Endothelial cell of umbilical vein (primary cell): ENCODE measurements around the gene ANKRD62. TPM values are rescaled to one million over a fixed set of nuclear protein-coding genes. Genes with fewer than 3 reads are reported as not detected.

ENCODE experiments used
- BruUV-seq: library from RNA; stranded (reverse); fragments of 400-500 nt; replicated peaks from 2 replicates; lab custom pipeline; 2021; lab: Mats Ljungman, UMichigan
- CTCF ChIA-PET: fragments of 300-600, 350-600 bp; sonication (Branson Sonifier 250); formaldehyde crosslinking; loops from one replicate; lab custom pipeline; 2021; ENCODE audit warnings: antibody characterized with exemption, inconsistent platforms; lab: Charles Lee
- POLR2A ChIA-PET: fragments of 300-600, 350-600 bp; sonication (Branson Sonifier 250); formaldehyde crosslinking; loops from one replicate; lab custom pipeline; 2021; ENCODE audit warnings: antibody characterized with exemption, inconsistent platforms; lab: Charles Lee
- DNase-seq: peaks from one replicate; pipeline ENCODE4 v3.0.0-alpha.2; 2011; ENCODE audit warnings: low read depth, low spot score
- FAIRE-seq: peaks from 2 replicates; lab custom pipeline; 2011; peaks lifted over from hg19 to GRCh38; lab: Jason Lieb, UNC
- H2AFZ ChIP-seq: 2 replicates; pipeline ENCODE4 v1.6.0; 2012; ENCODE audit warnings: low read depth, low read length, control low read depth, inconsistent platforms
- H3K27ac ChIP-seq: 2 replicates; pipeline ENCODE4 v1.5.1; 2011; ENCODE audit warnings: low read depth, mild to moderate bottlenecking, control low read depth, low read length, moderate library complexity; ENCODE audit not compliant: insufficient read depth
- H3K27me3 ChIP-seq, 2 experiments: 2 replicates each; pipeline versions ENCODE4 v1.6.0 to v1.6.1; 2011; ENCODE audit warnings: low read length in 2 of 2, mixed read lengths in 1 of 2; ENCODE audit not compliant: control insufficient read depth in 2 of 2, insufficient read depth in 2 of 2
- H3K36me3 ChIP-seq, 2 experiments: 2 replicates in 1 of 2; 3 replicates in 1 of 2; pipeline ENCODE4 v1.5.1; 2011; ENCODE audit warnings: low read length in 2 of 2, mild to moderate bottlenecking in 1 of 2, moderate library complexity in 1 of 2; ENCODE audit not compliant: control insufficient read depth in 2 of 2, insufficient read depth in 2 of 2; ENCODE audit errors: extremely low read depth in 1 of 2
- H3K4me1 ChIP-seq: 3 replicates; pipeline ENCODE4 v1.5.1; 2011; ENCODE audit warnings: mild to moderate bottlenecking, low read length; ENCODE audit not compliant: control insufficient read depth, insufficient read depth; ENCODE audit errors: extremely low read depth
- H3K4me2 ChIP-seq: 2 replicates; pipeline ENCODE4 v1.6.1; 2011; ENCODE audit warnings: low read length, control low read depth, mixed read lengths; ENCODE audit not compliant: insufficient read depth
- H3K4me3 ChIP-seq, 3 experiments: fragments of 200-600 bp in 1 of 3; sonication (generic), shearing (Covaris generic) in 1 of 3; replicated peaks in 1 of 3; 2 replicates each; pipeline ENCODE4 v1.5.1; 2011 to 2016; ENCODE audit warnings: control low read depth in 3 of 3, low read length in 3 of 3, mild to moderate bottlenecking in 2 of 3, inconsistent platforms in 1 of 3, low read depth in 1 of 3, moderate library complexity in 1 of 3; ENCODE audit not compliant: insufficient read depth in 1 of 3
- H3K79me2 ChIP-seq: 2 replicates; pipeline ENCODE4 v1.6.0; 2012; ENCODE audit warnings: low read length, inconsistent platforms; ENCODE audit not compliant: control insufficient read depth, insufficient read depth
- H3K9ac ChIP-seq: replicated peaks from 2 replicates; pipeline ENCODE3; 2011; ENCODE audit warnings: low read length, control low read depth; ENCODE audit not compliant: insufficient read depth; ENCODE audit errors: extremely low read depth
- H3K9me1 ChIP-seq: replicated peaks from 3 replicates; pipeline ENCODE4 v1.6.0; 2011; ENCODE audit warnings: mild to moderate bottlenecking, low read length; ENCODE audit not compliant: control insufficient read depth, insufficient read depth; ENCODE audit errors: extremely low read depth
- H3K9me3 ChIP-seq: replicated peaks from 2 replicates; pipeline ENCODE4 v1.5.1; 2012; ENCODE audit warnings: low read length, inconsistent platforms; ENCODE audit not compliant: control insufficient read depth, insufficient read depth
- H4K20me1 ChIP-seq: replicated peaks from 2 replicates; pipeline ENCODE3; 2011; ENCODE audit warnings: mild to moderate bottlenecking, low read length; ENCODE audit not compliant: control insufficient read depth, insufficient read depth; ENCODE audit errors: extremely low read depth
- EZH2 ChIP-seq: IDR thresholded peaks from 2 replicates; pipeline ENCODE4 v1.6.1; 2012; ENCODE audit warnings: borderline replicate concordance, low read depth, mild to moderate bottlenecking, moderate library complexity, low read length, inconsistent platforms; ENCODE audit not compliant: severe bottlenecking
- FOS ChIP-seq: IDR thresholded peaks from 2 replicates; pipeline ENCODE4 v1.6.1; 2011; ENCODE audit warnings: mild to moderate bottlenecking, low read length, moderate library complexity, borderline replicate concordance; ENCODE audit not compliant: insufficient read depth
- GATA2 ChIP-seq: IDR thresholded peaks from 2 replicates; pipeline ENCODE4 v1.7.0; 2011; ENCODE audit warnings: low read depth, mild to moderate bottlenecking, moderate library complexity, mixed read lengths, low read length; ENCODE audit not compliant: insufficient read length, insufficient read depth
- JUN ChIP-seq: IDR thresholded peaks from 2 replicates; pipeline ENCODE4 v1.6.1; 2011; ENCODE audit warnings: borderline replicate concordance, low read depth; ENCODE audit not compliant: insufficient read length, insufficient read depth
- MYC ChIP-seq: IDR thresholded peaks from one replicate; pipeline ENCODE4 v1.6.1; 2011; ENCODE audit warnings: mild to moderate bottlenecking, low read depth, low read length
- POLR2A ChIP-seq: IDR thresholded peaks from 2 replicates; pipeline ENCODE4 v1.6.1; 2012; ENCODE audit warnings: low read depth, mild to moderate bottlenecking, control low read depth, low read length
- POLR2AphosphoS5 ChIP-seq: IDR thresholded peaks from 2 replicates; pipeline ENCODE4 v1.6.1; 2012; ENCODE audit warnings: low read depth, mild to moderate bottlenecking, control low read depth, low read length, moderate library complexity; ENCODE audit not compliant: insufficient read depth
- dilution Hi-C: fragments of 300-500 bp; cut with MboI; formaldehyde crosslinking; loops from one replicate; pipeline ENCODE4 v1.15.0; 2019; ENCODE audit warnings: low sequenced_read_pairs; ENCODE audit not compliant: extremely low pct_ligation_motif_present
- intact Hi-C: fragments of 100-400 bp; cut with micrococcal nuclease; formaldehyde crosslinking; loops from one replicate; pipeline ENCODE4 v1.10.0; 2022
- polyA plus RNA-seq, 4 experiments: library from polyadenylated mRNA; depleted of rRNA in 3 of 4; stranded (reverse) in 3 of 4; unstranded in 1 of 4; fragments of >200 nt; gene quantifications; 2 replicates each; pipeline versions ENCODE4 v1.2.1 to v1.2.3, GENCODE V29; 2011 to 2012; ENCODE audit warnings: missing spikeins in 1 of 4
- total RNA-seq: library from RNA; stranded (reverse); gene quantifications from 2 replicates; pipeline ENCODE4 v1.2.3, GENCODE V29; 2021
- TF ChIP-seq, protein P1 (sequence below), 2 donors: IDR thresholded peaks; 1 replicate in 1 of 2; 2 replicates in 1 of 2; pipeline ENCODE4 v1.5.1; 2011; ENCODE audit warnings: low read length in 2 of 2, mild to moderate bottlenecking in 2 of 2, moderate library complexity in 2 of 2, control low read depth in 1 of 2, inconsistent platforms in 1 of 2, low read depth in 1 of 2; ENCODE audit not compliant: insufficient read depth in 1 of 2; ENCODE audit errors: extremely low read depth in 1 of 2
- TF ChIP-seq, protein P2 (sequence below): IDR thresholded peaks from 2 replicates; pipeline ENCODE4 v1.6.1; 2011; ENCODE audit not compliant: insufficient read depth, insufficient read length

ANKRD62 gene
- total and polyA plus RNA-seq, 2 donors (not counting 3 experiments of a cell fraction or from before 2014, with no cell fraction given) = not detected

DNA sequence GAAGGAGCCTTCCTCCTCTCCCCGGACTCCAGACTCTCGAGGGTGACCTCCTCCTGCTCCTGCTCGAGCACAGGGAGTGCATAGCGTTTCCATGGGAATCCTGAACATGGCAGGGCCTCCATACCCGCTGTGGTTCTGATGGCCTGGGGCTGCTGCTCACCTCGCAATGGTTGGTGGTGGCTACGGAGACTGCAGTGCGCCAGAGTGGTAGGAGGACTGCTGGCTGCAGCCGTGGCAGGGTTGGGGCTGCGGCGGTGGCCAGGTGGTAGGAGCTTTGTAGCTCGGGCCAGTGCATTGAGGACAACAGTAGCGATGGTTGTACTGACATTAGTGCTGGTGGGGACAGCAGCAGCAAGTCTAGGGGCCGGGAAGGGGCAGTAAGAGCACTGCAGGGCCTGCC is 32.0 kb upstream of the ANKRD62 start:
- CTCF ChIA-PET = no interaction called here
- dilution Hi-C loops (no loop called here), intact Hi-C loops (no loop called here)
- H3K9me3 ChIP-seq = no peaks in the 10 kb centered on the region
- no peak overlapping the region for H3K27ac ChIP-seq
- H3K79me2 ChIP-seq = no peaks in the 10 kb centered on the region
- H4K20me1 ChIP-seq = no peaks in the 10 kb centered on the region
- no peak for FAIRE-seq
- BruUV-seq = no TSS peak
- H3K4me3 ChIP-seq = no peak overlapping the region
- no peak overlapping the region for H2AFZ ChIP-seq
- no peak overlapping the region for H3K9ac ChIP-seq
- no peaks in the 10 kb centered on the region for H3K4me1 ChIP-seq
- DNase-seq = no peak
- no peaks in the 10 kb centered on the region for H3K27me3 ChIP-seq
- POLR2A ChIA-PET = no interaction called here
- no peaks in the 10 kb centered on the region for H3K9me1 ChIP-seq
- H3K4me2 ChIP-seq = no peak overlapping the region
- no peak for TF ChIP-seq MYC
- no peak for TF ChIP-seq JUN
- no peaks in the 10 kb centered on the region for H3K36me3 ChIP-seq

DNA sequence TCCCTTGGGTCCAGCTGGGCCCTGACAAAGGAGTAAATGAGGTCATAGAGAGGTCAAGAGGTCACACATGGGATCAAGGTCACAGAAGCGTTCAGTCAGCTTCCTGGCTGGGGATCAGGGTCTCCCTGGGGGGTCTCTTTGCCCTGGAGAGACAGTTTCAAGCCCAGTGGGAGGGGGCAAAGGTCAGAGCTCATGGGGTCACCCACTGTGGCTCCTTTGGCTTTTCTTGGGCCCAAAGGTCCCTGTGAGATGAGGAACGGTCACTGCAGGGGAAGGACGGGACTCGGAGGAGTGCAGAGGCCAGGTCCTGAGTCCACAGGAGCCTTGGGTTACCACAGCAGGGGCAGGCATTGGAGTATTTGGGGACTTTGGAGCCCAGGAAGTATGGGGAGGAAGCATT is 30.7 kb upstream of the ANKRD62 start:
- FAIRE-seq = no peak

More for the DNA sequence above, 30.7 kb upstream of the ANKRD62 start:
- ChIA-PET POLR2A (no interaction called here), CTCF (no interaction called here)
- Histone ChIP-seq H3K9ac (no peak overlapping the region), H3K4me3 (no peak overlapping the region), H3K36me3 (no peaks in the 10 kb centered on the region), H3K9me3 (no peaks in the 10 kb centered on the region), H3K4me1 (no peaks in the 10 kb centered on the region), H4K20me1 (no peaks in the 10 kb centered on the region), H3K79me2 (no peaks in the 10 kb centered on the region), H3K27me3 (no peaks in the 10 kb centered on the region), H3K9me1 (no peaks in the 10 kb centered on the region), H3K4me2 (no peak overlapping the region), H3K27ac (no peak overlapping the region), H2AFZ (no peak overlapping the region)
- no TSS peak for BruUV-seq
- intact Hi-C loops = no loop called here
- dilution Hi-C loops = no loop called here
- TF ChIP-seq JUN (no peak), POLR2AphosphoS5 (no peak), FOS (no peak), GATA2 (no peak), EZH2 (no peak), MYC (no peak), POLR2A (no peak)
- TF ChIP-seq, protein P1, sequence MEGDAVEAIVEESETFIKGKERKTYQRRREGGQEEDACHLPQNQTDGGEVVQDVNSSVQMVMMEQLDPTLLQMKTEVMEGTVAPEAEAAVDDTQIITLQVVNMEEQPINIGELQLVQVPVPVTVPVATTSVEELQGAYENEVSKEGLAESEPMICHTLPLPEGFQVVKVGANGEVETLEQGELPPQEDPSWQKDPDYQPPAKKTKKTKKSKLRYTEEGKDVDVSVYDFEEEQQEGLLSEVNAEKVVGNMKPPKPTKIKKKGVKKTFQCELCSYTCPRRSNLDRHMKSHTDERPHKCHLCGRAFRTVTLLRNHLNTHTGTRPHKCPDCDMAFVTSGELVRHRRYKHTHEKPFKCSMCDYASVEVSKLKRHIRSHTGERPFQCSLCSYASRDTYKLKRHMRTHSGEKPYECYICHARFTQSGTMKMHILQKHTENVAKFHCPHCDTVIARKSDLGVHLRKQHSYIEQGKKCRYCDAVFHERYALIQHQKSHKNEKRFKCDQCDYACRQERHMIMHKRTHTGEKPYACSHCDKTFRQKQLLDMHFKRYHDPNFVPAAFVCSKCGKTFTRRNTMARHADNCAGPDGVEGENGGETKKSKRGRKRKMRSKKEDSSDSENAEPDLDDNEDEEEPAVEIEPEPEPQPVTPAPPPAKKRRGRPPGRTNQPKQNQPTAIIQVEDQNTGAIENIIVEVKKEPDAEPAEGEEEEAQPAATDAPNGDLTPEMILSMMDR (IDR thresholded peaks at IDR 0.05; ENCODE audit: extremely low read depth in 1 of 2, insufficient read depth in 1 of 2, low read depth in 1 of 2, low read length in 2 of 2) = no peak
- TF ChIP-seq, protein P2, sequence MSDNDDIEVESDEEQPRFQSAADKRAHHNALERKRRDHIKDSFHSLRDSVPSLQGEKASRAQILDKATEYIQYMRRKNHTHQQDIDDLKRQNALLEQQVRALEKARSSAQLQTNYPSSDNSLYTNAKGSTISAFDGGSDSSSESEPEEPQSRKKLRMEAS = no peak
- no peak for DNase-seq
